Common myeloid progenitor, CD34-positive (primary cell): ENCODE measurements around the gene MRM2.

Experiments used
- CTCF ChIA-PET: fragments of 350-600 bp; sonication (Branson Sonifier 250); formaldehyde crosslinking; loops from one replicate; lab custom pipeline; 2021; ENCODE audit warnings: antibody characterized with exemption; lab: Charles Lee
- POLR2A ChIA-PET: fragments of 350-600 bp; sonication (Branson Sonifier 250); formaldehyde crosslinking; loops from one replicate; lab custom pipeline; 2021; ENCODE audit warnings: antibody characterized with exemption; lab: Charles Lee
- DNase-seq, 3 donors: peaks; one replicate each; pipeline versions ENCODE4 v3.0.0 to v3.0.0-alpha.2; 2013
- H3K27ac ChIP-seq, 2 experiments: 1 replicate in 1 of 2; 2 replicates in 1 of 2; pipeline ENCODE4 v1.7.0; 2013; ENCODE audit warnings: inconsistent platforms in 2 of 2, low read length in 2 of 2, mild to moderate bottlenecking in 2 of 2, low read depth in 1 of 2, moderate library complexity in 1 of 2; ENCODE audit not compliant: severe bottlenecking in 2 of 2, insufficient read depth in 1 of 2, poor library complexity in 1 of 2
- H3K27me3 ChIP-seq, 5 experiments: replicated peaks in 2 of 5; 1 replicate in 3 of 5; 2 replicates in 2 of 5; pipeline versions ENCODE4 v1.6.1 to v1.7.0; 2013; ENCODE audit warnings: low read length in 4 of 5, mild to moderate bottlenecking in 2 of 5, moderate library complexity in 2 of 5, inconsistent platforms in 1 of 5; ENCODE audit not compliant: insufficient read depth in 5 of 5, control insufficient read depth in 4 of 5
- H3K36me3 ChIP-seq, 4 experiments: 1 replicate in 2 of 4; 2 replicates in 2 of 4; pipeline versions ENCODE4 v1.6.1 to v1.7.0; 2013; ENCODE audit warnings: low read length in 3 of 4, control low read depth in 1 of 4, mild to moderate bottlenecking in 1 of 4; ENCODE audit not compliant: control insufficient read depth in 4 of 4, insufficient read depth in 4 of 4
- H3K4me1 ChIP-seq, 4 experiments: 1 replicate in 3 of 4; 2 replicates in 1 of 4; pipeline versions ENCODE4 v1.6.1 to v1.7.1; 2013; ENCODE audit warnings: low read length in 3 of 4, mild to moderate bottlenecking in 3 of 4, control low read depth in 1 of 4, inconsistent platforms in 1 of 4, moderate library complexity in 1 of 4; ENCODE audit not compliant: control insufficient read depth in 4 of 4, insufficient read depth in 4 of 4; ENCODE audit errors: control extremely low read depth in 1 of 4
- H3K4me3 ChIP-seq, 7 experiments: 1 replicate in 4 of 7; 2 replicates in 3 of 7; pipeline versions ENCODE4 v1.5.1 to v1.7.0; 2013; ENCODE audit warnings: mild to moderate bottlenecking in 7 of 7, low read length in 6 of 7, moderate library complexity in 6 of 7, inconsistent platforms in 2 of 7, low read depth in 2 of 7, control low read depth in 1 of 7; ENCODE audit not compliant: insufficient read depth in 4 of 7, control insufficient read depth in 1 of 7; ENCODE audit errors: extremely low read depth in 1 of 7
- H3K9me3 ChIP-seq, 5 experiments: 1 replicate in 4 of 5; 2 replicates in 1 of 5; pipeline versions ENCODE4 v1.6.1 to v1.7.1; 2013; ENCODE audit warnings: low read length in 4 of 5, mild to moderate bottlenecking in 2 of 5, inconsistent platforms in 1 of 5, low read depth in 1 of 5, moderate library complexity in 1 of 5; ENCODE audit not compliant: control insufficient read depth in 4 of 5, insufficient read depth in 2 of 5; ENCODE audit errors: control extremely low read depth in 1 of 5
- WGBS: methylation state at CpG from one replicate; pipeline ENCODE4 v1.1.5; 2013; ENCODE audit not compliant: insufficient coverage; 5-methylcytosine and 5-hydroxymethylcytosine counted together

MRM2 gene

GRCh38 chr7:2242541-2243429, 780 bp upstream of the MRM2 start:
- no peaks in the 10 kb centered on the region for H3K9me3 ChIP-seq
- POLR2A ChIA-PET = interaction anchor here (1.1 to 1.9 kb wide), 2 partner anchors 10 to 123 kb away, joined by 3 to 5 read pairs; partner anchors contain the start of gene MAD1L1
- H3K27ac ChIP-seq = peak overlapping the region; percentile 40 to 83
- no peaks in the 10 kb centered on the region for H3K27me3 ChIP-seq
- CTCF ChIA-PET = interaction anchor here (1.5 kb wide), 1 partner anchor 25 kb away, joined by 3 read pairs; no protein-coding TSS in a partner anchor
- DNase-seq = peak in 2 of 3 donors; percentile 55 to 64
- peaks cover 2 to 27% (median 13%) of the 10 kb centered on the region in 4 experiments for H3K36me3 ChIP-seq
- H3K4me3 ChIP-seq = peak overlapping the region; percentile 83 to 93 (median 87)
- H3K4me1 ChIP-seq = peaks cover 0 to 68% (median 63%) of the 10 kb centered on the region in 4 experiments
- 41% methylated on average over 20 of the region's 21 CpGs for WGBS

GRCh38 chr7:2239242-2239641, 2.8 kb downstream of the MRM2 start:
- 98% methylated on average over 17 of the region's 17 CpGs for WGBS
- POLR2A ChIA-PET = interaction anchor here (0.7 kb wide), 1 partner anchor 182 kb away, joined by 3 read pairs; no protein-coding TSS in a partner anchor
- peaks cover 0 to 33% (median 31%) of the 10 kb centered on the region in 4 experiments for H3K4me1 ChIP-seq
- H3K36me3 ChIP-seq = peaks cover 13 to 50% (median 33%) of the 10 kb centered on the region in 4 experiments
- H3K27me3 ChIP-seq = no peaks in the 10 kb centered on the region
- no peak for DNase-seq
- no peak overlapping the region for H3K27ac ChIP-seq
- CTCF ChIA-PET = interaction anchor here (1.1 to 1.7 kb wide), 5 partner anchors 9 to 79 kb away, joined by 3 to 4 read pairs (median 3); no protein-coding TSS in a partner anchor
- H3K4me3 ChIP-seq = no peak overlapping the region
- no peaks in the 10 kb centered on the region for H3K9me3 ChIP-seq

- peaks cover 4 to 20% (median 19%) of the 10 kb centered on the region in 4 experiments for H3K4me1 ChIP-seq
- H3K36me3 ChIP-seq = peaks cover 13 to 51% (median 34%) of the 10 kb centered on the region in 4 experiments
- DNase-seq = peak in 2 of 3 donors; percentile 33 to 59
- no peak overlapping the region for H3K4me3 ChIP-seq
- H3K27me3 ChIP-seq = no peaks in the 10 kb centered on the region
- ChIA-PET POLR2A (interaction anchor here (0.6 kb wide), 1 partner anchor 168 kb away, joined by 3 read pairs; no protein-coding TSS in a partner anchor), CTCF (interaction anchor here (1.4 to 2.6 kb wide), 3 partner anchors 11 to 101 kb away, joined by 3 to 10 read pairs (median 3); no protein-coding TSS in a partner anchor)
- H3K9me3 ChIP-seq = no peaks in the 10 kb centered on the region
- 97% methylated on average over 10 of the region's 12 CpGs for WGBS
- no peak overlapping the region for H3K27ac ChIP-seq
These were observed 4.8 kb downstream of the MRM2 start for GRCh38 chr7:2237109-2237602.

- Histone ChIP-seq H3K4me1 (peaks cover 10 to 22% (median 15%) of the 10 kb centered on the region in 4 experiments), H3K4me3 (no peak overlapping the region), H3K9me3 (no peaks in the 10 kb centered on the region), H3K36me3 (peaks cover 13 to 59% (median 39%) of the 10 kb centered on the region in 4 experiments), H3K27ac (no peak overlapping the region), H3K27me3 (no peaks in the 10 kb centered on the region)
- DNase-seq = no peak
- ChIA-PET POLR2A (no interaction called here), CTCF (interaction anchor here (1.3 kb wide), 1 partner anchor 14 kb away, joined by 4 read pairs; no protein-coding TSS in a partner anchor)
- WGBS = 100% methylated on average over 2 of the region's 3 CpGs
These were observed 8.1 kb downstream of the MRM2 start for GRCh38 chr7:2233926-2234325.

- Histone ChIP-seq H3K27me3 (no peaks in the 10 kb centered on the region), H3K36me3 (peaks cover 12 to 56% (median 35%) of the 10 kb centered on the region in 4 experiments), H3K27ac (peak within 1 kb of the TSS; percentile 50 to 82), H3K4me3 (peak within 1 kb of the TSS; percentile 69 to 97 (median 89)), H3K9me3 (no peaks in the 10 kb centered on the region), H3K4me1 (peaks cover 10 to 22% (median 15%) of the 10 kb centered on the region in 4 experiments)
- POLR2A ChIA-PET = interaction anchor here (1.2 kb wide), 1 partner anchor 9 kb away, joined by 5 read pairs; the partner anchor contains the start of genes MRM2 and NUDT1
- CTCF ChIA-PET = interaction anchor here (1.0 to 1.5 kb wide), 2 partner anchors 15 to 117 kb away, joined by 3 to 9 read pairs; no protein-coding TSS in a partner anchor
- under 1% methylated on average over 61 of the region's 63 CpGs for WGBS
- DNase-seq = peak; percentile 87 to 93 (median 93)
These were observed 9.1 kb downstream of the MRM2 start, which contains the start of gene MAD1L1 for GRCh38 chr7:2232766-2233520. TSS of gene MAD1L1 (minus strand) at chr7:2232945. CDS start at chr7:2230133, 2,812 bp downstream.
